ENCODE measurements around the gene TMPO.
"Not testable (repeated sequence)": the region's sequence is repeated elsewhere in the genome, so short reads cannot be mapped to it uniquely, and the experiment has no call there.

The TMPO gene

GRCh38 chr12:98513379-98514322 lies 1.7 kb upstream of the TMPO start:
- DNase-seq, result no peak

GRCh38 chr12:98514982-98515286 lies 456 bp upstream of the TMPO start:
- DNase-seq, result no peak

GRCh38 chr12:98516111-98516873 lies 902 bp downstream of the TMPO start:
- DNase-seq, result peak; percentile 78

- DNase-seq, result no peak
Measured at GRCh38 chr12:98519257-98519907, 4.0 kb downstream of the TMPO start.

DNA sequence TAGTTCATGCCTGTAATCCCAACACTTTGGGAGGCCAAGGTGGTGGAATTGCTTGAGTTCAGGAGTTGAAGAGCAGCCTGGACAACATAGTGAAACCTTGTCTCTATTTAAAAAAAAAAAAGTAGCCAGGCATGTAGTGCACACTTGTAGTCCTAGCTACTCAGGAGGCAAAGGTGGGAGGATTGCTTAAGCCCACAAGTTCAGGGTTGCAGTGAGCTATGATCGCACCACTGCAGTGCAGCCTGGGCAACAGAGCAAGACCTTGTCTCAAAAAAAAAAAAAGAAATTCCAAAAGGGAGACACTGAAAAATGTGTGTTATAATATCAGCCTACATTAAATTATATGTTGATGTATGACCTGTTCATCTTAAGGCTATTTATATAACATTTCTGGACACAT lies 14.7 kb downstream of the TMPO start:
- DNase-seq, result no peak

- no peak for DNase-seq
Measured at GRCh38 chr12:98532687-98533304, 17.4 kb downstream of the TMPO start.

DNA sequence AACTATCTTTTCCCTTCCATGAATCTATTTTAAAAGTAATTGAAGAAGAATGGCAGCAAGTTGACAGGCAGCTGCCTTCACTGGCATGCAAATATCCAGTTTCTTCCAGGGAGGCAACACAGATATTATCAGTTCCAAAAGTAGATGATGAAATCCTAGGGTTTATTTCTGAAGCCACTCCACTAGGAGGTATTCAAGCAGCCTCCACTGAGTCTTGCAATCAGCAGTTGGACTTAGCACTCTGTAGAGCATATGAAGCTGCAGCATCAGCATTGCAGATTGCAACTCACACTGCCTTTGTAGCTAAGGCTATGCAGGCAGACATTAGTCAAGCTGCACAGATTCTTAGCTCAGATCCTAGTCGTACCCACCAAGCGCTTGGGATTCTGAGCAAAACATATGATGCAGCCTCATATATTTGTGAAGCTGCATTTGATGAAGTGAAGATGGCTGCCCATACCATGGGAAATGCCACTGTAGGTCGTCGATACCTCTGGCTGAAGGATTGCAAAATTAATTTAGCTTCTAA lies 18.4 kb downstream of the TMPO start:
- DNase-seq, result no peak

- no peak for DNase-seq
Measured at GRCh38 chr12:98538031-98538430, 22.6 kb downstream of the TMPO start.

GRCh38 chr12:98543701-98544100 lies 28.3 kb downstream of the TMPO start:
- DNase-seq, result no peak

DNA sequence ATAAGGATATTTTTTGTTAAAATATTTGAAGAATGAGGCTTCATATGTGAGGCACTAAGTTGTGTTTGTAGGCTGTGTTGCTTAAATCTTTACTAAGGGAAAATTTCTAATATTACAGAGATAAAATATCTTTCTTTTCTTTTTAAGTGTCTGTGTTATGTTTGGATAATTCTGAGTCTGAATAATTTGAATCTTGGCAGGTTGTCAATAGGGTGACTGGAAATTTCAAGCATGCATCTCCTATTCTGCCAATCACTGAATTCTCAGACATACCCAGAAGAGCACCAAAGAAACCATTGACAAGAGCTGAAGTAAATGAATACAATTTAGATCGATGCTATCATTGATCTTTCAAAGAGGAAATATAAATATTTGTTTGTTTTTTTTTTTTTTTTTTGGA lies 29.4 kb downstream of the TMPO start:
- no peak for DNase-seq

- no peak for DNase-seq
Measured at GRCh38 chr12:98549371-98550110, 34.2 kb downstream of the TMPO start.

DNA sequence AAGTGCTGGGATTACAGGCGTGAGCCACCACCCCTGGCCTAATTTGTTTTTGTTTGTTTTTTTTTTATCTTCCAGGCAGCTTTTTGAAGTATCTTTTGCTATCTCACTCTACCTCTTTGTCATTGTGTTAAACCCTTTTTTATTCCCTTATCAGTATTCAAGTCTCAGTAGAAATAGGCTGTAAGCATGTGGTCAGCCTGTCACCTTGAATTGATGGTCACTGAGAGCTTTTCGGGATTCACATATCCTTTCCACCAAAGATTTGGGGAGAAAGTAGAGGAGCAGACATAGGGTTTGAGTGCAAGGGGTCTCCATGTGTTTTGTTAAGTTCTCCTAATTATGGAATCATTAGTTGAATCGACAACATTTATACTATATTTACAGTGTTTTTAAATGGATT lies 36.4 kb downstream of the TMPO start:
- no peak for DNase-seq

DNA sequence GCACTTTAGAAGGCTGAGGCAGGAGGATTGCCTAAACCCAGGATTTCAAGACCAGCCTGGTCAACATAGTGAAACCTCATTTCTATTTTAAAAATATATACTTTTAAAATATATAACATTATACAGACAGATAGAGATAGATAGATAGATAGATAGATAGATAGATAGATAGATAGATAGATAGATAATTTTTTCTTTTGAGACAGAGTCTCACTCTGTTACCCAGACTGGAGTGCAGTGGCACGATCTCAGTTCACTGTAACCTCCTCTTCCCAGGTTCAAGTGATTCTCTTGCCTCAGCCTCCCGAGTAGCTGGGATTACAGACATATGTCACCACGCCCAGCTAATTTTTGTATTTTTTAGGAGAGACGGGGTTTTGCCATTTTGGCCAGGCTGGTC lies 42.7 kb downstream of the TMPO start:
- not testable (repeated sequence) for DNase-seq

GRCh38 chr12:98559666-98560065 lies 44.3 kb downstream of the TMPO start:
- DNase-seq, result no peak

- DNase-seq, result no peak
Measured at GRCh38 chr12:98561846-98562245, 46.5 kb downstream of the TMPO start.

GRCh38 chr12:98572010-98572409 lies 56.6 kb downstream of the TMPO start:
- no peak for DNase-seq

DNA sequence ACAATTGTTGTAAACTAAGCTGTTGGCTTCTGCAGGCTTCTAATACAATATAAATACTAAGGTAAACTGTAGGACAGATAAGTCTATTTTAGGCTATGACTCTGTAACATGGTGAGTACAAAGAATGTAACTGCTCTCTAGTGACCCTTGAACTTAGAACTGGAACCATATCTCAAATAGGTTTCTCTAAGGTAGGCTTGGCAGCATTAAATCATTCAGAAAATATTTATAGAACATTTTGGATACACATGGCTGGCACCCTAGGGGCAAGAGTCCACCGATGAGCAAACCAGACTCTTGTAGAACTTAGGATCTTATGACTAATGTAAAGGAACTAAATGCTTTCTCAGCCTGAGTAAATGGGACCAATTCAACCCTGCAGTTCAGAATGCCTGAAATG lies 58.7 kb downstream of the TMPO start:
- DNase-seq, result no peak

DNA sequence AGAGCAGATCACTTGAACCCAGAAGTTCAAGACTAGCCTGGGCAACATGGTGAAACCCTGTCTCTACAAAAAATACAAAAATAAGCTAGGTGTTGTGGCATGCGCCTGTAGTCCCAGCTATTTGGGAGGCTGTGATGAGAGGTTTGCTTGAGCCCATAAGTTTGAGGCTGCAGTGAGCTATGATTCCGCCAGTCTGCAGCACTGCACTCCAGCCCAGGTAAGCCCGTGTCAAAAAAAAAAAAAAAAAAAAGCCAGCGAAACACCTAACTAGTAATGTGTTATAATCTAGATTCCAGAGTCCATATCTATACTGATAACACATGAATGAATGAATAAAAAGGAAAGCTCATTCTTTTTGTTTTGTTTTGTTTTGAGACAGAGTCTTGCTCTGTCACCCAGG lies 59.6 kb downstream of the TMPO start:
- no peak for DNase-seq

DNA sequence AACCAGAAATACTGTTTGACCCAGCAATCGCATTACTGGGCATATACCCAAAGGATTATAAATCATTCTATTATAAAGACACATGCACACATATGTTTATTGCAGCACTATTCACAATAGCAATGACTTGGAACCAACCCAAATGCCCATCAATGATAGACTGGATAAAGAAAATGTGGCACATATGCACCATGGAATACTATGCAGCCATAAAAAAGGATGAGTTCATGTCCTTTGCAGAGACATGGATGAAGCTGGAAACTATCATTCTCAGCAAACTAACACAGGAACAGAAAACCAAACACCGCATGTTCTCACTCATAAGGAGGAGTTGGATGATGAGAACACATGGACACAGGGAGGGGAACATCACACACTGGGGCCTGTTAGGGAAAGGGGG lies 61.4 kb downstream of the TMPO start:
- not testable (repeated sequence) for DNase-seq

GRCh38 chr12:98578392-98578791 lies 63.0 kb downstream of the TMPO start:
- DNase-seq, result no peak

DNA sequence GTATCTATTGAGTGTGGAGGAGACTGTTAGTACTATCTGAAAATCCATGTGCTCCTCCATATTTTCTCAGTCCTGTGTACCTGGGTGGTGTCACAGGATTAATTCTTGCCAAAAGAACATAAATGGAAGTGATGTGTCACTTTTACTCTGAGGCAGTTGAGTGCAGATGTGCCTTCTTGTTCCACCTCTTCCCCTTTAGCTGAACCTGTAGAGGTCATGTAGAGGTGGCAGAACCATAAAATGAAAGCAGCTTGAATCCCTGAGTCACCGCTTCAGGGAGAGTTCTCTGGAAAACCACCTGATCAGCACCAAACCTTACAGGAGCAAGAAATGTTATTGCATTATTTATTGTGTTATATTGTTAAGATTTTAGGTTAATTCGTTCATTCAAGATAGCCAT lies 63.4 kb downstream of the TMPO start:
- no peak for DNase-seq

GRCh38 chr12:98579347-98579746 lies 64.0 kb downstream of the TMPO start:
- DNase-seq, result no peak
